ENCODE data around the gene MAN2B2. TPM values are rescaled to one million over a fixed set of nuclear protein-coding genes. Genes with fewer than 3 reads are reported as not detected.

Gene MAN2B2
- total and polyA plus RNA-seq, 8 donors, result 6.1 to 49.4 (median 13.9) TPM

DNA sequence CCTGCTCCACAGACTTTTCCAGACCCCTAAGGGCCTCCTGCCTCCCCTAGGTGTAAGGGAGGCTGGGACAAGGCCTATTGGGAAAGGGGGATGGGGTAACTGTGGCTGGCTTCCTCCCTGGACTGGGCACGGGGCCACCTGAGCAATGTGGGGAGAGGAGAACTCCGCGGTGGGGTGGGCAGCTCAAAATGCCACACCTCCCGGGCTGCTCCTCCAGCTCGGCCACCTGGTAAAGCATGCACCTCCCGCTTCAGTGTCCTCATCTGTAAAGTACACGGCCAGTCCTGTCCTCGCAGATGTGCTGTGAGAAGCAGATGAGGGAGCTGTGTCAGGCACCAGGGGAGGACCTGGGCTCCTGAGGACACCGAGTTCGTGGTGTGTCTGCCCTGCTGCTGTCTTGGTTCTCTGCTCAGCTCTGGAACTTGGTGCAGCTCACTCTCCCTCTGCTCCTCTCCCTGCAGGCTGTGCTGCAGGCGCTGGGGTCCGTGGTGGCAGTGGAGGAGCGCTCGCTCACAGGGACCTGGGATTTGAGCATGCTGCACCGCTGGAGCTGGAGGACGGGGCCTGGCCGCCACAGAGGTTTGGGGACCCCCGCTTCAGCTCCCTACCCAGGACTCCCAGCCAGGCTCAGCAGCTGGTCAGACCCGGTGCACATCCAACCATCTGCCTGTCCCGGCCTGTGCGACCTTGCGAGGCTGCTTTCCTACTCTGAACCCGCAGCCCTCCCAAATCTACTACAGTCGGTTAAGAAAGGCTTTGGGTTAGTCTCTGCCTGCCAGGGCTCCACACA, 44.7 kb downstream of the MAN2B2 start:
- H3K36me3 ChIP-seq, result peaks cover 48 to 74% (median 72%) of the 10 kb centered on the region in 4 donors
- H3K27me3 ChIP-seq, result no peaks in the 10 kb centered on the region
- 80 to 92% (median 89%) methylated on average over 20 to 24 of the region's 24 CpGs for WGBS, 5 donors
- no peaks in the 10 kb centered on the region for H3K4me1 ChIP-seq
- intact Hi-C loops (cut with DNase I; ENCODE audit: low total_unique reads), result no loop called here
- TF ChIP-seq EP300 (IDR thresholded peaks at IDR 0.05), result no peak
- TF ChIP-seq, protein P1, sequence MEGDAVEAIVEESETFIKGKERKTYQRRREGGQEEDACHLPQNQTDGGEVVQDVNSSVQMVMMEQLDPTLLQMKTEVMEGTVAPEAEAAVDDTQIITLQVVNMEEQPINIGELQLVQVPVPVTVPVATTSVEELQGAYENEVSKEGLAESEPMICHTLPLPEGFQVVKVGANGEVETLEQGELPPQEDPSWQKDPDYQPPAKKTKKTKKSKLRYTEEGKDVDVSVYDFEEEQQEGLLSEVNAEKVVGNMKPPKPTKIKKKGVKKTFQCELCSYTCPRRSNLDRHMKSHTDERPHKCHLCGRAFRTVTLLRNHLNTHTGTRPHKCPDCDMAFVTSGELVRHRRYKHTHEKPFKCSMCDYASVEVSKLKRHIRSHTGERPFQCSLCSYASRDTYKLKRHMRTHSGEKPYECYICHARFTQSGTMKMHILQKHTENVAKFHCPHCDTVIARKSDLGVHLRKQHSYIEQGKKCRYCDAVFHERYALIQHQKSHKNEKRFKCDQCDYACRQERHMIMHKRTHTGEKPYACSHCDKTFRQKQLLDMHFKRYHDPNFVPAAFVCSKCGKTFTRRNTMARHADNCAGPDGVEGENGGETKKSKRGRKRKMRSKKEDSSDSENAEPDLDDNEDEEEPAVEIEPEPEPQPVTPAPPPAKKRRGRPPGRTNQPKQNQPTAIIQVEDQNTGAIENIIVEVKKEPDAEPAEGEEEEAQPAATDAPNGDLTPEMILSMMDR (IDR thresholded peaks at IDR 0.05), result no peak
- TF ChIP-seq POLR2AphosphoS5 (IDR thresholded peaks at IDR 0.05), result no peak
- TF ChIP-seq POLR2A (IDR thresholded peaks at IDR 0.05), result no peak
- H3K9me3 ChIP-seq, result no peaks in the 10 kb centered on the region
- H3K4me3 ChIP-seq, result no peak overlapping the region
- no peak overlapping the region for H3K27ac ChIP-seq
- no peak for DNase-seq

DNA sequence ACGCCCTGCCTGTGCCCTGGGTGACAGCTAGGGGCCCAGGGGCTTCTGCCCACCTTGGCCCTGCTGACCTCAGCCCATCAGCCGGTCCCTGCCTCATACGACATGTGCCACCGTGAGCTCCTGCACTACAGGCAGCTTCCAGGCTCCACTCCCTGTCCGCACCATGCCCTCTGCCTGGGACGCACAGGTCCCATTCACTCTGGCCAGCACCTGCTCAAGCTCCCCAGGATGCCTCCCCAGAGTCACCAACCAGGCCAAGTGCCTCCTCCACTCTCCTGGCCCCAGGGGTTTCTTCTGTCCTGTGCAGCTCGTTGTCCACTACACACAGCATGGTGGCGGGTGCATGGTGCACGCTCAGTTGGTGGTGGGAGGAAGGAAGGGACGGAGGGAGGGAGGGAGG, 45.3 kb downstream of the MAN2B2 start:
- Histone ChIP-seq H3K4me3 (no peak overlapping the region), H3K4me1 (no peaks in the 10 kb centered on the region), H3K9me3 (no peaks in the 10 kb centered on the region), H3K27me3 (no peaks in the 10 kb centered on the region), H3K36me3 (peaks cover 42 to 68% (median 65%) of the 10 kb centered on the region in 4 donors), H3K27ac (no peak overlapping the region)
- no peak for DNase-seq
- intact Hi-C loops (cut with DNase I; ENCODE audit: low total_unique reads), result no loop called here
- WGBS, 5 donors, result 92 to 98% (median 94%) methylated on average over 5 to 10 of the region's 10 CpGs
- TF ChIP-seq POLR2AphosphoS5 (IDR thresholded peaks at IDR 0.05) (no peak), POLR2A (IDR thresholded peaks at IDR 0.05) (no peak), EP300 (IDR thresholded peaks at IDR 0.05) (no peak)
- TF ChIP-seq, protein P1 (IDR thresholded peaks at IDR 0.05), result no peak

DNA sequence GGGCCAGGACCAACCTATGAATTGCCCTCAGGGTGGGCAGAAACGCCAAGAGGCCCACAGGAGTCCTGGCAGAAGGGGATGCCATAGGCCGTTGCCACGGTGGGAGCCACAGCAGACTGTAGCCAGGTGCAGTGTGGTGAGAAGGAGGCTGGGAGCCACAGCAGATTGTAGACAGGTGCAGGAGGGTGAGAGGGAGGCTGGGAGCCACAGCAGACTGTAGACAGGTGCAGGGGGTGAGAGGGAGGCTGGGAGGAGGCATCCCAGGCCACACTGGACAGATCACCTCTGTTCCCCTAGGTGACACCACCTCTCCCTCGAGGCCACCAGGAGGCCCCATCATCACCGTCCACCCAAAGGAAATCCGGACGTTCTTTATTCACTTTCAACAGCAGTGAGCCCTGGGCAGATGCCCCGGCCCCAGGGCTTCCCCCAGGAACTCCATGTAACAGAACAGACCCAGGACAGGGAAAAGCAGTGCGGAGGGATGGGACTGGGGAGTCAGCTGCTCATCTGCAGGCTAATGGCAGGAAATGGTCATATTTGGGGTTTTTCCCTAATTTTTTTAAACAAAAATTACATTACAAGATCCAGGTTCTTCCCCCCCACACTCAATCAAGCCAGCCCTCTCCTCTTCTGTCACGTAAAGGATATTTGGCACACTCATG, 46.0 kb downstream of the MAN2B2 start:
- no peaks in the 10 kb centered on the region for H3K9me3 ChIP-seq
- peaks cover 35 to 61% (median 58%) of the 10 kb centered on the region in 4 donors for H3K36me3 ChIP-seq
- H3K27me3 ChIP-seq, result no peaks in the 10 kb centered on the region
- H3K4me1 ChIP-seq, result no peaks in the 10 kb centered on the region
- DNase-seq, result no peak
- TF ChIP-seq POLR2A (IDR thresholded peaks at IDR 0.05) (no peak), EP300 (IDR thresholded peaks at IDR 0.05) (no peak), POLR2AphosphoS5 (IDR thresholded peaks at IDR 0.05) (no peak)
- TF ChIP-seq, protein P1 (IDR thresholded peaks at IDR 0.05), result no peak
- WGBS, 5 donors, result 79 to 87% (median 86%) methylated on average over 9 to 10 of the region's 10 CpGs
- no peak overlapping the region for H3K4me3 ChIP-seq
- H3K27ac ChIP-seq, result no peak overlapping the region
- intact Hi-C loops (cut with DNase I; ENCODE audit: low total_unique reads), result no loop called here

DNA sequence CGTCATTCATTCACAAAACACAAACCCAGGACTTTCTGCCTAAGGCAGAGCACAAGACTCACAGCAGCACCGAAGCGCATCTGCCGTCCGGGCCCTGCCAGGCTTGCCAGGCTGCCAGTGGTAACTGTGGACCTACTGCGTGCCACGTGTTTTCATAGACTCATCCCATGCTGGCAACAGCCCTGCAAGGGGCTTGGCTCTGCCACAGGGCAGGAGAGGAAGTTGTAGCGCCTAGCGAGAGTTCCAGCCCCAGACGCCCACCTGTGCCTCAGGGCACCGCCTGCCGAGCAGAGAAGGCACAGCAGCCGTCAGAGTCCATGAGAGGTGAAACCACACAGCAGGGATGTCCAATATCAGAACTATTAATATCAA, 46.6 kb downstream of the MAN2B2 start:
- Histone ChIP-seq H3K4me3 (no peak overlapping the region), H3K36me3 (peaks cover 30 to 55% (median 53%) of the 10 kb centered on the region in 4 donors), H3K4me1 (no peaks in the 10 kb centered on the region), H3K9me3 (no peaks in the 10 kb centered on the region), H3K27me3 (no peaks in the 10 kb centered on the region), H3K27ac (no peak overlapping the region)
- TF ChIP-seq, protein P1 (IDR thresholded peaks at IDR 0.05), result no peak
- no peak for TF ChIP-seq POLR2A (IDR thresholded peaks at IDR 0.05)
- no peak for TF ChIP-seq POLR2AphosphoS5 (IDR thresholded peaks at IDR 0.05)
- TF ChIP-seq EP300 (IDR thresholded peaks at IDR 0.05), result no peak
- DNase-seq, result no peak
- 88 to 93% (median 92%) methylated on average over 13 of the region's 13 CpGs for WGBS, 5 donors
- intact Hi-C loops (cut with DNase I; ENCODE audit: low total_unique reads), result no loop called here
